GM04504 (cell line): ENCODE data around the gene DNAJC15.

Source experiments
- DNase-seq: peaks from one replicate; pipeline ENCODE4 v3.0.0-alpha.2; 2012; ENCODE audit warnings: low read depth

The DNAJC15 gene

GRCh38 chr13:43157796-43158195, 134.4 kb downstream of the DNAJC15 start:
- no peak for DNase-seq

- no peak for DNase-seq
These were observed 135.1 kb downstream of the DNAJC15 start for GRCh38 chr13:43158516-43158915.

- DNase-seq = no peak
These were observed 135.7 kb downstream of the DNAJC15 start for GRCh38 chr13:43159026-43159461.
